Liver (tissue), 3 donors: Measurements from ENCODE around the gene ABLIM2.

Experiments
- ATF3 ChIP-seq: IDR thresholded peaks from 2 replicates; pipeline ENCODE4 v1.6.1; 2016; ENCODE audit warnings: antibody characterized with exemption
- CTCF ChIP-seq: fragments of 150-350 bp; IDR thresholded peaks from 2 replicates; pipeline ENCODE4 v1.5.1; 2017; ENCODE audit warnings: improper control_type of control experiment, low read depth, low read length; ENCODE audit not compliant: missing input control
- EGR1 ChIP-seq, 2 donors: IDR thresholded peaks; 2 replicates each; pipeline ENCODE4 v1.6.1; 2016 to 2018; ENCODE audit warnings: antibody characterized with exemption in 2 of 2, low read depth in 2 of 2
- FOXA2 ChIP-seq: IDR thresholded peaks from 2 replicates; pipeline ENCODE4 v1.6.1; 2016; ENCODE audit warnings: antibody characterized with exemption
- GABPA ChIP-seq, 2 donors: IDR thresholded peaks in 1 of 2; conservative IDR thresholded peaks in 1 of 2; 2 replicates each; pipeline ENCODE4 v1.6.1; 2016; ENCODE audit warnings: antibody characterized with exemption in 2 of 2, mild to moderate bottlenecking in 1 of 2, moderate library complexity in 1 of 2
- JUND ChIP-seq, 2 donors: IDR thresholded peaks; 2 replicates each; pipeline ENCODE4 v1.6.1; 2016; ENCODE audit warnings: antibody characterized with exemption in 2 of 2
- MAX ChIP-seq: IDR thresholded peaks from 2 replicates; pipeline ENCODE4 v1.6.1; 2016; ENCODE audit warnings: antibody characterized with exemption
- NR2F2 ChIP-seq: IDR thresholded peaks from 2 replicates; pipeline ENCODE4 v1.6.1; 2016; ENCODE audit warnings: antibody characterized with exemption
- RAD21 ChIP-seq, 2 donors: IDR thresholded peaks; 2 replicates each; pipeline ENCODE4 v1.6.1; 2016; ENCODE audit warnings: antibody characterized with exemption in 2 of 2, mild to moderate bottlenecking in 2 of 2
- REST ChIP-seq: IDR thresholded peaks from 2 replicates; pipeline ENCODE4 v1.6.1; 2016; ENCODE audit warnings: antibody characterized with exemption, mild to moderate bottlenecking
- TAF1 ChIP-seq: conservative IDR thresholded peaks from 2 replicates; pipeline ENCODE4 v1.6.1; 2016; ENCODE audit warnings: antibody characterized with exemption, mild to moderate bottlenecking
- YY1 ChIP-seq: IDR thresholded peaks from 2 replicates; pipeline ENCODE4 v1.6.1; 2016; ENCODE audit warnings: antibody characterized with exemption, mild to moderate bottlenecking
- donor health status: healthy.
- donor health status: healthy.

- TF ChIP-seq CTCF, result no peak
- TF ChIP-seq REST, result no peak
- TF ChIP-seq GABPA (IDR thresholded peaks at IDR 0.05 in 1 of 2, conservative IDR thresholded peaks at IDR 0.05 in 1 of 2), result no peak
- no peak for TF ChIP-seq ATF3
- no peak for TF ChIP-seq MAX
- TF ChIP-seq EGR1 (IDR thresholded peaks at IDR 0.05; ENCODE audit: low read depth in 2 of 2), result no peak
- no peak for TF ChIP-seq YY1
- no peak for TF ChIP-seq TAF1
- TF ChIP-seq RAD21 (IDR thresholded peaks at IDR 0.05), result no peak
- no peak for TF ChIP-seq NR2F2
- no peak for TF ChIP-seq FOXA2
- TF ChIP-seq JUND (IDR thresholded peaks at IDR 0.05), result no peak
Observed at GRCh38 chr4:8108261-8108660, 50.4 kb downstream of the ABLIM2 start.
